Limb (tissue), 2 donors: ENCODE measurements around the gene SP2.

Source experiments
- DNase-seq, 2 donors: peaks; one replicate each; pipeline ENCODE4 v3.0.0-alpha.2; 2016; ENCODE audit errors: extremely low spot score in 2 of 2

SP2 gene

DNA sequence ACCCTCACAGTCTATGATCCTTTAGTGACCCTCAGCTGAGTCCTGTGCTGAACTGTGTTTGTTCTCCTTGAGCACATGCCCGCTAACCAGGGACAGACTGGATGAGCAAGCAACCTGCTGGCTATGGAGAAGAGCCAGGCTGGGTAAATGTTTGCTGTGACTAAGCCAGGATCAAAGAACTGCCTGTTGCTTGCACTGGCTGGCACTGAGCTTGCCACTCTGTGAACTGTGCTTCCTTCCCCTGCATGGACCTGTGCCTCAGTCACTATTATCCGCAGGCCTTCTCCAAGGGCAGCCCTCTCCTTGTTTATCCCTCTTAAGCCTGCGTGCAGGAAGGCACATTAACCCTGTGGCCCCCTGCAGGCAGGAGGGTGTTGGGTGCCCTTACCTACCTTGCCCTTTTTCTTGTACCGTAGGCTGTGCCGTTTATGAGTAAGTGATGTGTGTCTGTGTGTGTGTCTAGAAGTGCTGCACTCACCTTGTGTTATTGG, 52.7 kb downstream of the SP2 start:
- no peak for DNase-seq

DNA sequence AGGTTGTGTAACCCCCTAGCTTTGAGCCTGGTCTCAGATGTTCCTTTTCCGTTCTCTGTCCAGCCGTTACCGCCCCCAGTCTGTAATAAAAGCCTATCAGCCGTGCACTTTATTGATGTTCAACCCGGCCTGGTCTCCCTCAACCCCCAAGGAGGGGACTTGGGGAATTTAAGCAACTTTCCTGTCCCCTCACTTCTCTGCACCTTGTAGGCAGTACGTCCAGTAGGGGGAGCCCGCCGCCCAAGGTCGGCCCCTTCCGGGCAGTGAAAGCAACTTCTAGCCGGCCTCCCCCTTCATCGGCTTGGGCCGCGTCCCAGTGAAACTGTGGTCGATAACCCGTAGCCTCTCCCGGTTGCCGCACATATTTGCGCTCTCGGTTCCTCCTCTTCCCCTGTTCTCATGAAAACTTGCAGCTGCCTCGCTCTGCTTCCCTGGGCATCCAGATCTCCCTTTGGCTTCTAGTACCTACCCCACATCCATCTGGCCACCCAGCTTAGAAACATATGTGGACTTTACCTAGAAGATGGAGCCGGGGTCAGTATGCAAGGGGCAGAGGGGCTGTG, 53.2 kb downstream of the SP2 start:
- peak; percentile 89 to 92 for DNase-seq

DNA sequence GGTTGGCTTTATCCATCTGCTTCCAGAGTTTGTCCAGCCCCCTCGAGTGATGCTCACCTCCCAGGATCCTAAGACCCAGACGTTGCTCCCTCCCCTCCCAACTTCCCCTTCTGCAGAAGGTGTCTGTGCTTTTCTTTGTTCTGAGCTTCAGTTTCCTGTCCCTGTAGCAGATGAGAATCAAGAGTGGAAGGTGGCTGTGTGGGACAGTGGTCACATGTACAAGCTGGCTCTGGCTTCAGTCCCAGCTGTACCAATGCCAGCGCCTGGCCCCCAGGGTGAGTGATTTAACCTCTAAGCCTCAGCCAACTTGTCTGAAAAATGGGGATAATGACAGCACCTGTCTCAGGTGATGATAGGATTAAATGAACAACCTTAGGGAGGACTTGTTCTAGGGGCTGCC, 53.9 kb downstream of the SP2 start:
- DNase-seq, result no peak

DNA sequence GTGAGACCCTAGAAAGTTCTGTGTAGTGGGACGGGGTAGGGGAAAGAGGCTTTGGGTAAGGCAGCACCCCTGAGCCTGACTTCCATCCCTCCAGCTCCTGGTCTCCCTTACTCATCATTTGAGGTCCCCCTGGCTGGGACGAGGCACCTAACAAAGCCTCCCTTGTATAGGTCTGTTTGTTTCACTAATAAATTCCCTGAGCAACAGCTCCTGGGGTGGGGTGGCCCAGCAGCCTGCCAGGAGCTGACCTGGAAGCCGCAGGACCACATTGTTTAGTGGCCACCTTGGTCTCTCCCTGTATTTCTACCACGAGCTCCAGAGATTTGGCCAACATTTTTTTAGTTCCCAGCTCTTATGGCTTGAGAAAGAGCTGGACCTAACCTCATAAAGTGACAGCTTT, 54.4 kb downstream of the SP2 start:
- DNase-seq, result no peak

GRCh38 chr17:47952171-47953021, 56.4 kb downstream of the SP2 start:
- no peak for DNase-seq

DNA sequence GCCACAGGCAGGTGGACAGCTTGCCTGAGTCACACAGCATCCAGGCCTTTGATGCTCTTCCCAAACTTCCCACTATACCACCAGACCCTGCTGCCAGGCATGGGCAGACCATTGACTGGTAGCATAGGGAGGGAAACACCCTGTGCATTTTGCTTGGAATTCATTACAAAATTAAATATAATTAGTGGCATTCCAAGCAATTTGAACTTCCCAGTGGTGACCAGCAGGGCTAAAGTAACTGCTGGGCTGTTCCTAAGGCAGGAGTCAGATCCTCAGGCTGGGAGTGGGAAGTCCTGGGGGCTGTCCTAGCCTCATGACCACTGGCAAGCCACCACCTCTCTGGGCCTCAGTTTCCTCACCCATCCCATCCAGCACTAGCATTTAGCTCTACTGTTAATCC, 57.9 kb downstream of the SP2 start:
- DNase-seq, result no peak

GRCh38 chr17:47955497-47956461, 59.7 kb downstream of the SP2 start:
- no peak for DNase-seq

GRCh38 chr17:47956791-47957590, 61.0 kb downstream of the SP2 start:
- DNase-seq, result no peak

- no peak for DNase-seq
Observed at GRCh38 chr17:47957591-47958490, 61.8 kb downstream of the SP2 start, which contains the start of gene PRR15L. TSS of gene PRR15L (minus strand) at chr17:47957883. CDS start at chr17:47953234, 4,649 bp downstream.

DNA sequence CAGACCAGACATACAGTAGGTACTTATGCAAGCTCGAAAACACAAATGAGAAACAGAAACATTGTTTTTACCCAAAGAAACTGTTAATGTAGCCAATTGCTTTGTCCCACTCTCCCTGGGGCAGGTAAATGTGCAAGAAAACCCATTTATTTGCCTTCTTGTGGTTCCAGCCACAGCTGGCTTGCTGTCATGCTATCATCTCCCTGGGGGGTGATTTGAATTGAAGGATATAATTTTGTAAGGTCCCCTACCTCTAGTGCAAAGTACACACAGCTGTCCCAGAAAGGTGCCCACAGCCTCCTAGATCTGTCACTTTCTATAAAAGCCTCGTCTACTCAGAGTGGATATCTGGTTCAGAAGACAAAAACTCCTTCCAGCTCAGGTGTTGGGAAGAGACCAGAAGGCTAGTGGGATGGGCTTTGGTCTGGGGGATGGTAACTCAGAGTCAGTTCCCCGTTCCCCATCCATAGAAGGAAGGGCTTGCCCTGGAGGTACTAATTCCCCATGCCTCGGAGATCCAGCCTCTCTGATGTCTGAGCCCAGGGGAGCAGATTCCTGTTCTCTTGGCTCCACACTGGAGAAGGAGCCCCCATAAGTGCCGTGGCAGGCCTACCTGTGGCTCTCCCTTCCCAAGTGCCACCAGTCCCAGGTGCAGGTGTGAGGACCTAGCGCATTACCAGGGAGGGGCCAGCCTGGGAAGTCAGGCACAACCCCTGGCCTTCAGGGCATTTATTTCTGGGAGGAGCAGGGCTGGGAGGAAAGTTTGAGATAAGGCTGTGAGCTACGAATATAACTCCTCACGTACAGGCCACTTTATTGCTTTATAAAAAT, 64.0 kb downstream of the SP2 start:
- DNase-seq, result no peak

DNA sequence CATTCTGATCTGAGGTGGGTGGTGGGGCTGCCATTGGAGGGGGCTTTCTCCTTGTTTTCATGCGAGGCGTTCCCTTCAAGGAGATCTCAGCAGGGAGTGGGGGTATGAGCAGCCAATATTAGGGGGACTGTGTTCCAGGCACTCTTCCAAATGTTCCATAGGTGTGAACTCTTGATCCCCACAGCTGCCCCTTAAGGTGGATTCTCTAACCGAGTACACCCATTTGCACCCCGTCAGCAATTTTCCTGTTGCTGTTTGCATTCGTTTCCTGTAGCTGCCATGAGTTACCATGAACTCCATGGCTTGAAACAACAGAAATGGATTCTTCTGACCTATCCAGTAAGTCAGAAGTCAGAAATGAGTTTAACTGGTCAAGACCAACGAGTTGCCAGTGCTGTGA, 65.4 kb downstream of the SP2 start:
- no peak for DNase-seq

DNA sequence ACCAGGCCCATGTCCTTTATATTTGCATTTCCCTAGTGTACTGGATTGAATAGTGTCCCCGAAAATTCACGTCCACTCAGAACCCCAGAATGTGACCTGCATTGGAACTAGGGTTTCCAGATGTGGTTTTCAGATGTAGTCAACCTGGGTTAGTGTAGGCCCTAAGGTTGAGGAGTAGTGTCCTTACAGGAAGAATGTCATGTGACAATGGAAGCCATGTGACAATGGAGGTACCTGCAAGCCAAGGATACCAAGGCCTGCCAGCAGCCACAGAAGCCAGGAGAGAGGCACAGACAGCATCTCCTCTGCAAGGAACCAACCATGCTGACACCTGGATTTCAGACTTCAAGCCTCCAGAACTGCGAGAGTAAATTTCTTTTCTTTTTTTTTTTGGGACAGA, 66.9 kb downstream of the SP2 start:
- DNase-seq, result no peak

- DNase-seq, result no peak
Observed at GRCh38 chr17:47964856-47965255, 68.8 kb downstream of the SP2 start.

DNA sequence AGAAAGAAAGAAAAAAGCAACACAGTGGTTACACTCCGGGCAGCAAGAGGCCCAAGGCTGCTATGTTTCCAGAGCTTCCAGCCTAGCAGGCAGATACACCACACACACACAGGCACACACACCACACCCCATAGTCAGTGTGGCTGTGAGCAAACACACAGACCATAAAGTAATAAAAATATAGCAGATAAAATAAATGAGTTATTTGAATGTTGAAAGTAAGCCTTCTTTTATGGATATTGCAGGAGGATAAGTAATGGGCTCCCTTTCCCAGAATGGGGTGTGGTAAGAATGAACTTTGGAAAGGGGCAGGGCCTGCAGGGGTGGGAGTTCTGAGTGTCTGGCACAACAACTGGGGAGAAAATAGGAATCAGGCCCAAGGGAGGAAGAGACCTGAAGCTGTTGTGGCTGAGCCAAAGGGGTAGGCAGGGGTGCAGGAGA, 70.1 kb downstream of the SP2 start:
- no peak for DNase-seq

GRCh38 chr17:47967607-47968252, 71.7 kb downstream of the SP2 start:
- DNase-seq, result no peak

GRCh38 chr17:47968836-47969235, 72.8 kb downstream of the SP2 start:
- no peak for DNase-seq

- no peak for DNase-seq
Observed at GRCh38 chr17:47969930-47970724, 74.1 kb downstream of the SP2 start.
